HEK293T (cell line): ENCODE data around the gene KLHDC7B.

Source experiments
- ELF4 ChIP-seq: fragments of 450-650 bp; IDR thresholded peaks from 2 replicates; pipeline ENCODE4 v1.6.1; 2017; ENCODE audit warnings: antibody characterized with exemption
- PKNOX1 ChIP-seq: fragments of 450-650 bp; IDR thresholded peaks from 2 replicates; pipeline ENCODE4 v1.6.1; 2016
- SP1 ChIP-seq: fragments of 450-650 bp; IDR thresholded peaks from 2 replicates; pipeline ENCODE4 v1.6.1; 2017
- SUZ12 ChIP-seq: fragments of 450-650 bp; IDR thresholded peaks from 2 replicates; pipeline ENCODE4 v1.6.1; 2016; ENCODE audit warnings: mild to moderate bottlenecking

GRCh38 chr22:50529416-50529896 lies 16.2 kb upstream of the KLHDC7B start:
- TF ChIP-seq PKNOX1 (no peak), SUZ12 (no peak), SP1 (no peak), ELF4 (no peak)
